Lung (tissue), 12 donors: ENCODE measurements around the gene MED6. TPM values are rescaled to one million over a fixed set of nuclear protein-coding genes. Genes with fewer than 3 reads are reported as not detected.

Experiments
- ATAC-seq: fragments of 200-7000 bp; cut with Tn5 transposase; one replicate; pipeline ENCODE4 v1.9.1; 2020; ENCODE audit warnings: moderate number of reproducible peaks; ENCODE audit not compliant: insufficient read depth, low FRiP score
- DNase-seq, 3 donors: peaks; one replicate each; pipeline ENCODE4 v3.0.0-alpha.2; 2013 to 2017
- H3K27ac ChIP-seq, 2 donors: one replicate each; pipeline ENCODE4 v1.5.1; 2013; ENCODE audit warnings: mild to moderate bottlenecking in 2 of 2, moderate library complexity in 2 of 2, control low read depth in 1 of 2, inconsistent platforms in 1 of 2, low read depth in 1 of 2, low read length in 1 of 2
- H3K27me3 ChIP-seq, 3 donors: one replicate each; pipeline ENCODE4 v1.5.1; 2013; ENCODE audit warnings: low read length in 2 of 3; ENCODE audit not compliant: control insufficient read depth in 3 of 3, insufficient read depth in 3 of 3
- H3K36me3 ChIP-seq, 4 donors: one replicate each; pipeline ENCODE4 v1.5.1; 2013; ENCODE audit warnings: low read length in 4 of 4, mild to moderate bottlenecking in 1 of 4, moderate library complexity in 1 of 4; ENCODE audit not compliant: control insufficient read depth in 4 of 4, insufficient read depth in 4 of 4
- H3K4me1 ChIP-seq, 5 donors: one replicate each; pipeline ENCODE4 v1.5.1; 2013; ENCODE audit warnings: low read length in 5 of 5, mild to moderate bottlenecking in 2 of 5, moderate library complexity in 1 of 5; ENCODE audit not compliant: control insufficient read depth in 5 of 5, insufficient read depth in 5 of 5
- H3K4me3 ChIP-seq: one replicate; pipeline ENCODE4 v1.5.1; 2013; ENCODE audit warnings: mild to moderate bottlenecking, control low read depth, moderate library complexity
- H3K9ac ChIP-seq, 2 donors: one replicate each; pipeline ENCODE4 v1.5.1; 2013; ENCODE audit warnings: low read length in 2 of 2, control low read depth in 1 of 2; ENCODE audit not compliant: insufficient read depth in 1 of 2
- H3K9me3 ChIP-seq, 4 donors: one replicate each; pipeline ENCODE4 v1.5.1; 2013; ENCODE audit warnings: low read length in 3 of 4, mild to moderate bottlenecking in 1 of 4, moderate library complexity in 1 of 4; ENCODE audit not compliant: control insufficient read depth in 4 of 4, insufficient read depth in 3 of 4
- CTCF ChIP-seq: IDR thresholded peaks from 2 replicates; pipeline ENCODE4 v1.5.1; 2012; ENCODE audit warnings: mild to moderate bottlenecking; ENCODE audit errors: control extremely low read depth, extremely low read depth
- WGBS, 2 donors: extraction: QIAGEN DNeasy Blood & Tissue Kit; methylation state at CpG; one replicate each; pipeline ENCODE4 v1.1.7; 2013; 5-methylcytosine and 5-hydroxymethylcytosine counted together
- polyA plus RNA-seq, 2 donors: library from polyadenylated mRNA; stranded (reverse); fragments of 200-250 nt; gene quantifications; one replicate each; pipeline ENCODE4 v1.2.1, GENCODE V29; 2013
- total RNA-seq, 2 donors: library from RNA; depleted of rRNA in 1 of 2; stranded (reverse); fragments of >200 nt in 1 of 2; gene quantifications; one replicate each; pipeline ENCODE4 v1.2.1, GENCODE V29; 2014 to 2021
- donor health status: control.
- donor health status: control.
- donor health status: Bipolar disorder and iron deficiency.
- donor health status: healthy.
- donor health status: DM: yes; HTN: yes; CAD: no.

MED6 gene
- total and polyA plus RNA-seq, 4 donors, result 17.5 to 61.9 (median 22.9) TPM

- ATAC-seq (no peak), DNase-seq (no peak)
- Histone ChIP-seq H3K27me3 (no peaks in the 10 kb centered on the region), H3K4me3 (no peak overlapping the region), H3K9ac (no peak overlapping the region), H3K36me3 (peaks cover 2 to 27% (median 6%) of the 10 kb centered on the region in 4 donors), H3K9me3 (peaks cover 0 to 5% (median 0%) of the 10 kb centered on the region in 4 donors), H3K27ac (no peak overlapping the region), H3K4me1 (no peaks in the 10 kb centered on the region)
- 93 to 100% methylated on average over 2 of the region's 2 CpGs for WGBS, 2 donors
- no peak for TF ChIP-seq CTCF
These were observed 29.3 kb downstream of the MED6 start for GRCh38 chr14:70571139-70571538.

GRCh38 chr14:70567791-70568190 lies 32.7 kb downstream of the MED6 start:
- peak in 2 of 3 donors; percentile 6 to 11 for DNase-seq
- Histone ChIP-seq H3K27me3 (no peaks in the 10 kb centered on the region), H3K9ac (no peak overlapping the region), H3K36me3 (peaks cover 5 to 26% (median 18%) of the 10 kb centered on the region in 4 donors), H3K4me3 (no peak overlapping the region), H3K27ac (no peak overlapping the region), H3K4me1 (no peaks in the 10 kb centered on the region), H3K9me3 (peaks cover 0 to 5% (median 0%) of the 10 kb centered on the region in 4 donors)
- no peak for TF ChIP-seq CTCF
- WGBS, 2 donors, result 41 to 51% methylated on average over 2 of the region's 2 CpGs
- ATAC-seq, result no peak

- peaks cover 0 to 5% (median 2%) of the 10 kb centered on the region in 4 donors for H3K9me3 ChIP-seq
- peaks cover 7 to 28% (median 19%) of the 10 kb centered on the region in 4 donors for H3K36me3 ChIP-seq
- H3K27ac ChIP-seq, result no peak overlapping the region
- DNase-seq (no peak), ATAC-seq (no peak)
- no peak overlapping the region for H3K4me3 ChIP-seq
- no peaks in the 10 kb centered on the region for H3K4me1 ChIP-seq
- WGBS, 2 donors, result 48 to 91% methylated on average over 1 of the region's 1 CpG
- H3K9ac ChIP-seq, result no peak overlapping the region
- H3K27me3 ChIP-seq, result no peaks in the 10 kb centered on the region
- no peak for TF ChIP-seq CTCF
These were observed 36.6 kb downstream of the MED6 start for GRCh38 chr14:70563869-70564268.

- peaks cover 7 to 28% (median 19%) of the 10 kb centered on the region in 4 donors for H3K36me3 ChIP-seq
- DNase-seq (no peak), ATAC-seq (no peak)
- H3K4me3 ChIP-seq, result no peak overlapping the region
- H3K27ac ChIP-seq, result no peak overlapping the region
- H3K27me3 ChIP-seq, result no peaks in the 10 kb centered on the region
- no peak for TF ChIP-seq CTCF
- H3K9ac ChIP-seq, result no peak overlapping the region
- peaks cover 0 to 5% (median 2%) of the 10 kb centered on the region in 4 donors for H3K9me3 ChIP-seq
- WGBS, 2 donors, result 98% methylated on average over 4 of the region's 4 CpGs
- H3K4me1 ChIP-seq, result no peaks in the 10 kb centered on the region
These were observed 37.0 kb downstream of the MED6 start for GRCh38 chr14:70563417-70563816.
